ENCODE data around the gene C2orf74. TPM values are rescaled to one million over a fixed set of nuclear protein-coding genes. Genes with fewer than 3 reads are reported as not detected.
"Not testable (repeated sequence)": the region's sequence is repeated elsewhere in the genome, so short reads cannot be mapped to it uniquely, and the experiment has no call there.

C2orf74 gene
- total RNA-seq, 4 donors from 2014 or later: 1.8 to 14.4 (median 9.4) TPM

GRCh38 chr2:61145990-61146389 is 16.0 kb upstream of the C2orf74 start:
- WGBS: 99% methylated on average over 2 of the region's 2 CpGs
- Histone ChIP-seq H3K9me3 (no peaks in the 10 kb centered on the region), H3K36me3 (peaks cover 24% of the 10 kb centered on the region), H3K27me3 (no peaks in the 10 kb centered on the region), H3K27ac (no peak overlapping the region), H3K4me3 (peak overlapping the region; percentile 48), H3K4me1 (peaks cover 16% of the 10 kb centered on the region)
- TF ChIP-seq EP300 (IDR thresholded peaks at IDR 0.05): no peak
- TF ChIP-seq, protein P1, sequence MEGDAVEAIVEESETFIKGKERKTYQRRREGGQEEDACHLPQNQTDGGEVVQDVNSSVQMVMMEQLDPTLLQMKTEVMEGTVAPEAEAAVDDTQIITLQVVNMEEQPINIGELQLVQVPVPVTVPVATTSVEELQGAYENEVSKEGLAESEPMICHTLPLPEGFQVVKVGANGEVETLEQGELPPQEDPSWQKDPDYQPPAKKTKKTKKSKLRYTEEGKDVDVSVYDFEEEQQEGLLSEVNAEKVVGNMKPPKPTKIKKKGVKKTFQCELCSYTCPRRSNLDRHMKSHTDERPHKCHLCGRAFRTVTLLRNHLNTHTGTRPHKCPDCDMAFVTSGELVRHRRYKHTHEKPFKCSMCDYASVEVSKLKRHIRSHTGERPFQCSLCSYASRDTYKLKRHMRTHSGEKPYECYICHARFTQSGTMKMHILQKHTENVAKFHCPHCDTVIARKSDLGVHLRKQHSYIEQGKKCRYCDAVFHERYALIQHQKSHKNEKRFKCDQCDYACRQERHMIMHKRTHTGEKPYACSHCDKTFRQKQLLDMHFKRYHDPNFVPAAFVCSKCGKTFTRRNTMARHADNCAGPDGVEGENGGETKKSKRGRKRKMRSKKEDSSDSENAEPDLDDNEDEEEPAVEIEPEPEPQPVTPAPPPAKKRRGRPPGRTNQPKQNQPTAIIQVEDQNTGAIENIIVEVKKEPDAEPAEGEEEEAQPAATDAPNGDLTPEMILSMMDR (IDR thresholded peaks at IDR 0.05): no peak
- DNase-seq (ENCODE audit: low spot score in 2 of 2): no peak

GRCh38 chr2:61148091-61148490 is 13.9 kb upstream of the C2orf74 start:
- H3K4me3 ChIP-seq; DNase-seq (ENCODE audit: low spot score in 2 of 2); H3K27ac ChIP-seq; H3K9me3 ChIP-seq; H3K27me3 ChIP-seq: not testable (repeated sequence)
- WGBS: 93% methylated on average over 5 of the region's 5 CpGs
- Histone ChIP-seq H3K4me1 (peaks cover 16% of the 10 kb centered on the region), H3K36me3 (peaks cover 28% of the 10 kb centered on the region)

- H3K4me3 ChIP-seq: no peak overlapping the region
- no peak for DNase-seq (ENCODE audit: low spot score in 2 of 2)
- peaks cover 16% of the 10 kb centered on the region for H3K4me1 ChIP-seq
- TF ChIP-seq POLR2A (IDR thresholded peaks at IDR 0.05) (no peak), POLR2AphosphoS5 (IDR thresholded peaks at IDR 0.05) (no peak), EP300 (IDR thresholded peaks at IDR 0.05) (no peak)
- TF ChIP-seq, protein P1 (IDR thresholded peaks at IDR 0.05): no peak
- H3K27me3 ChIP-seq: no peaks in the 10 kb centered on the region
- no peaks in the 10 kb centered on the region for H3K9me3 ChIP-seq
- H3K36me3 ChIP-seq: peaks cover 28% of the 10 kb centered on the region
- H3K27ac ChIP-seq: no peak overlapping the region
- 93% methylated on average over 6 of the region's 6 CpGs for WGBS
Observed at GRCh38 chr2:61149074-61149473, 12.9 kb upstream of the C2orf74 start.

- Histone ChIP-seq H3K4me1 (no peaks in the 10 kb centered on the region), H3K27me3 (no peaks in the 10 kb centered on the region), H3K36me3 (peaks cover 28% of the 10 kb centered on the region), H3K4me3 (no peak overlapping the region), H3K9me3 (no peaks in the 10 kb centered on the region), H3K27ac (no peak overlapping the region)
- TF ChIP-seq, protein P1 (IDR thresholded peaks at IDR 0.05): no peak
- no peak for TF ChIP-seq EP300 (IDR thresholded peaks at IDR 0.05)
- no peak for TF ChIP-seq POLR2A (IDR thresholded peaks at IDR 0.05)
- no peak for TF ChIP-seq POLR2AphosphoS5 (IDR thresholded peaks at IDR 0.05)
- WGBS: 88% methylated on average over 1 of the region's 1 CpG
- no peak for DNase-seq (ENCODE audit: low spot score in 2 of 2)
Observed at GRCh38 chr2:61151436-61151835, 10.6 kb upstream of the C2orf74 start.

DNA sequence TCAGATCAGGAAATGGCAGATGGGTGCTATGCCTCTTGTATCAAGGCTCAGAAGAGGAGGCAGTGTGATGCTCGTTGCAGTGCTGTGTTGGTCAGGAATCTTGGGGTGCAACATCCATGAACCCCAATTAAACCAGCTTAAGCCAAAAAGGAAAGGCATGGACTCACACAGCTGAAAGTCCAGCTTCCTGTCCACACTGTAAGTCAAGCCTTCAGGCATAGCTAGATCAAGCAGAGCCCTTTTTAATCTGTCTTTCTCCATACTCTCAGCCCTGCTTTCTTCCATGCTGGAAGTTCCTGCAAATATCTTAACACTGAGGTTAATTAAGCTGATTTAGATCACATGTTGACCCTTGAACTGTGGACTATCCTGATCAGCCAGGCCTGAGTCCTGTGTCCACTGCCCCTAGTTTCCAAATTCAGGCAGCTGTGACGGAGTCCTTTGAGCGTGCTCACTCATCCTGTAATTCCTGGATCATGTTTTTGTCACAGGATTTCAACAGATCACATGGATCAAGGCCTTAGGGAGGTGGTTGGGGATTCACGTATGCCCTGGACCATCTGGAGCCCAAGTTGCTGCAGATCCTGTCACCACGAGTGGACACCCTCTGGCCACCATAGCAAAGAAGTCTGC is 4.5 kb upstream of the C2orf74 start:
- no peak for DNase-seq (ENCODE audit: low spot score in 2 of 2)
- peaks cover 22% of the 10 kb centered on the region for H3K36me3 ChIP-seq
- H3K4me1 ChIP-seq: no peaks in the 10 kb centered on the region
- H3K27me3 ChIP-seq: no peaks in the 10 kb centered on the region
- TF ChIP-seq EP300 (IDR thresholded peaks at IDR 0.05): no peak
- TF ChIP-seq, protein P1 (IDR thresholded peaks at IDR 0.05): no peak
- TF ChIP-seq POLR2A (IDR thresholded peaks at IDR 0.05): no peak
- TF ChIP-seq POLR2AphosphoS5 (IDR thresholded peaks at IDR 0.05): no peak
- WGBS: 86% methylated on average over 5 of the region's 5 CpGs
- H3K27ac ChIP-seq: no peak overlapping the region
- no peak overlapping the region for H3K4me3 ChIP-seq
- no peaks in the 10 kb centered on the region for H3K9me3 ChIP-seq
